Hippocampal formation (tissue), 2 donors: ENCODE results near the gene STK25.
"Not testable (repeated sequence)": the region's sequence is repeated elsewhere in the genome, so short reads cannot be mapped to it uniquely, and the experiment has no call there.

Experiments used
- DNase-seq, 2 donors: peaks; one replicate each; lab custom pipeline; 2025; lab: John Stamatoyannopoulos, UW

Gene STK25

DNA sequence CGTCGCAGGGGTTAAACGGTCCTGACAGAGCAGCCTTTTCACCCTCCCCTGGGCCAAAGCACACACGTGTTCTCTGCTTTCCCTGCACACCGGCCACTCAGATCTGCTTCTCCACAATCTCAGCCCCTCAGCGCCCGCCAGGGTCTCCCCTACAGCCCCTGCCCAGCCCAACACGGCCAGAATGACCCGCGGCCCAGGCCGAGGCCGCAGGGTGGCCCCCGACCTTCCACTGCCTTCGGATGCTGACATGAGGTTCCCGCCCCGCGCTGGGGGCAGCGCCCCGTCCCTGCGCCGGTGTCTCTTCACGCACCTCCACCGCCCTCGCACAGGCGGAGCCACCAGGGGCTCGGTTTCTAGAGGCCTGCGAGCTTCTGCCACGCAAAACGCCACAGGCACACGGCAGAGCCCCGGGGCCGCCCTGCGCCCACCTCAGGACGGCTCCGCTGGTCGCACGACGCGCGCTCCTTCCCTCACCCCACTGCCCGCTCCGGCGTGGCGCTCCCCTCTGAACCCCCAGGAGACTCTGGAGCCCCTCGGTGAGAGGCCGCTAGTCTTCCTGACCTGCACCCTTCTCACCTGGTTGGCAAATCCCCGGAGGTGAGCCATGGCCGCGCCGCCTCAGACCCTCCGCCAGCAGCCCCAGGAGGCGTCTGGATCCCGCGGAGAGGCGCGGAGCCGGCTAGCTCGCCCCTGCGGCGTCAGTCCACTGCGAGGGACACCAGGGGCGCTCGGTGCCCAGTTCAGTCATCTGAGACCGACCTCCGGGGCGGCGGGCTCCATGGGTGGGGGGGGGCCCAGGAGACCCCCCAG lies 749 bp downstream of the STK25 start:
- DNase-seq, result no peak

- no peak for DNase-seq
Observed at GRCh38 chr2:241506793-241507429, 1.5 kb downstream of the STK25 start.

DNA sequence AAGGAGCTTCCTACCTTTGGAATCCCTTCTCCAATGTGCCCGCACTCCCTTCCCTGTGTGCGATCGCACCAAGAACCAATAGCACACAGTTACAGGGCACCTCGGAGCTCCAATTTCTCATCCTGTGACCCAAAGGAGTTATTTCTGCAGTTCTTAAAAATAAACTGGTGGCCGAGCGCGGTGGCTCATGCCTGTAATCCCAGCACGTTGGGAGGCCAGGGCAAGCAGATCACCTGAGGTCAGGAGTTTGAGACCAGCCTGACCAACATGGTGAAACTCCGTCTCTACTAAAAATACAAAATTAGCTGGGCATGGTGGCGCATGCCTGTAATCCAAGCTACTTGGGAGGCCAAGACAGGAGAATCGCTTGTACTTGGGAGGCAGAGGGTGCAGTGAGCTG lies 2.1 kb downstream of the STK25 start:
- not testable (repeated sequence) for DNase-seq

- DNase-seq, result no peak
Observed at GRCh38 chr2:241505781-241506201, 2.6 kb downstream of the STK25 start.

- DNase-seq, result no peak
Observed at GRCh38 chr2:241505086-241505780, 3.2 kb downstream of the STK25 start.

DNA sequence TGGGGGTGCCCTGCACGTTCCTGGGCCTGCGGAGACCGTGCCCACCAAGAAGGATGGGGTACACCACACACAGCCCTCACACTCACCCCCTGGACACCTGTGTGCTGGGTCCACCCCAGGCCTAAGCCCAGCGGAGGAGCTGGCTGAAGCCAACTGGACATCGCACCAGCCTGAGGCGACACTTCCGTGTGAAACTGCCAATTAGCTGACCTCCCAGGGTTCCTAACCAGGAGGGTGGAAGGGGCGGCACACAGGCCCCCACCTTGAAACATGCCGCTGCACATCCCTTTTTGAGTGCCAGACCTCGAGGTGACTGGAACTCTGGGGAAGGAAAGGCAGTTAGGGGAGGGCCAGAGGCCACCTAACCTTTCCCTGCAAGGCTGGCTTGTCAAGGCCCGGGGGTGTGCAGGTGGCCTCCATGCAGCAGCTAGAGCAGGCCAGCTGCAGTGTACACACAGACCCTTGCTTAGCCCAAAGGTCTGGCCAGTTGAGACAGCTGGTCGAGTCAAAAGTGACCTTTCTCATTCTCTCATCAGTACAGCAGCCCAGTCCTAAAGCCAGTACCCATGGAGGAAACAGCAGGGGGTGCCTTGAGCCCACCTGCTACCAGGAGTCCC lies 4.5 kb downstream of the STK25 start:
- no peak for DNase-seq

GRCh38 chr2:241502281-241502680 lies 6.1 kb downstream of the STK25 start:
- DNase-seq, result no peak

DNA sequence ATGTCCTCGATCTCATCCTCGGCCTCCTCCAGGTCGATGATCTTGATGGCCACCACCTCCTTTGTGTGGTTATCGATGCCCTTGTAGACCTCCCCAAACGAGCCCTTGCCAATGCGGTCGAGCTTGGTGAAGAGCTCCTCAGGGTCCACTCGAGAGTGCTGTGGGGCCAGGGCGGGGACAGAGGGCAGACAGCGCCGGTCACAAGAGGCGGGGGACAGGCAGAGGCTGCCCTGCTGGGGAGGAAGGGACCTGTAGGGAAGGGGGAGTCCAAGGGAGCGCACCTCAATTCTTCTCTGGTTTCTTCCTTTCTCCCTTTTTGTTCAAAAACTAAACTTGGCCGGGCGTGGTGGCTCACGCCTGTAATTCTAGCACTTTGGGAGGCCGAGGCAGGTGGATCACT lies 6.8 kb downstream of the STK25 start:
- no peak for DNase-seq

DNA sequence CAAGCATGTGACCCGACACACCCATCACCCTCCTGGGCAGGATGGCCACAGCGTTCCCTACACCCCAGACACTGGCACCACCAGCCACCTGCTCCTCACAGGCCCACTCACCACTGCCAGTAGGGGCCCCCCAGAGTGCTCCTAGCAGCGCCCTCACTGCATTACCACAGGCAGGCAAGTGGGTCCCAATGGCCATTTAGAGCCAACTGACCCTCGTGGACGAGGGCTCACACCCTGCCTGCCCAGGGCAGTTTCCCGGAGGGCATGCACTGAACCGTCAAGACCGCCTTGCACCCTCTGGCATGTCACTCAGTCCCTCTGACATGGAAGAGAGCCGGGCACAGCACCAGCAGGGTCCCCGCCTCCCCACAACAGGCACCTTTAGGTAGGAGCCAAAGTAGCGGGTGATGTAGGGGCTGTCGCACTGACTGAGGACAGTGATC lies 7.3 kb downstream of the STK25 start:
- DNase-seq, result no peak

- DNase-seq, result no peak
Observed at GRCh38 chr2:241500431-241500975, 7.9 kb downstream of the STK25 start.

DNA sequence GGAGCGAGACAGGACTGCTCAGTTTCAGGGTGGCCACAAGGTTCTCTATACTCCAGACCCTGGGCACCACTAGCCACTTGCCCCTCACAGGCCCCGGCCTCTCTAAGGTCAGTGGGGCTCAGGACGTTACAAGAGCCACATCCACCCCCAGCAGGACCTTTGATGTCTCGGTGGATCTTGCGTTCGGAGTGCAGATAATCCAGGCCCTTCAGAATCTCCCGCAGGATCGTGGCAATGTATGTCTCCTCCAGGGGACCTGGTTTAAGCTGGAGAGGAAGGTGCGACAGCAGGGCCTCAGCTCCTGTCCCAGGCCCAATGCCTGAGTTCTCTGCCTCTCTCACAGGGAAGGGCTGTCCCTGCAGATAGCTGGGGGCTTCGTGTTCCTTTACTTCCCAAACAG lies 8.4 kb downstream of the STK25 start:
- DNase-seq, result no peak

DNA sequence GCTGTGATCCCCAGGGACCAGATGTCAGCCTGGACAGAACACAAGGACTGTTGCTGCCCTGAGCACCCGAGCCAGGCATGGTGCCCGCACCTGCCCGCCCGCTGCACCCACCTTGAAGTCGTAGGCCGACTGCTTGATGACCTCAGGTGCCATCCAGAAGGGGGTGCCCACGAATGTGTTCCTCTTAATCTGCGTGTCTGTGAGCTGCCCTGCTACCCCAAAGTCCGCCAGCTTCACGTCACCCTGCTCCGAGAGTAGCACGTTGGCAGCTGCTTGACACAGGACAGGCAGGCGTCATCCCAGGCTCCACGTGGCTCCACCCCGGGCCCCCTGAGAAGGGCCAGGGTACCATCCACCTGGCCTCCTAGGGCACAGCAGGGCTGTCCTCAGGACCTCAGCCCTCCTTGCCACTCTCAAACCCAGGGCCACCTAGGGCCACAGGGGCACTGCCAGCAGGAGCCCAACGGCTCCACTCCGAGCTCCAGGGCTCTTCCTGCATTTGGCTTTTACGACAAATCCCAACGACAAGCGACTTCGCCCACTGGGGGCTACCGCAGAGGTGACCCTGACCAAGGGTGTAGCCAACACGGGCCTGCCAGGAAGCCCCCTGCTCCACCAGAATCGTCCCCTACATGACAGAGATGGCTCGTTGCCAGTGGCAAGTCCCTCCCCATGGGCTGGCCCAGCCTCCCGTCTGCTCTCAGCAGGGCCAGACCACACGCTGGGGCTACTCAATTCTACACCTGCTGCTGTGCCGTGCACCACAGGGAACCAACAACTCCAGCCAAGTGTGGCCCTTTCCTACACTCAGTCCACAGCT lies 9.0 kb downstream of the STK25 start:
- DNase-seq, result no peak

DNA sequence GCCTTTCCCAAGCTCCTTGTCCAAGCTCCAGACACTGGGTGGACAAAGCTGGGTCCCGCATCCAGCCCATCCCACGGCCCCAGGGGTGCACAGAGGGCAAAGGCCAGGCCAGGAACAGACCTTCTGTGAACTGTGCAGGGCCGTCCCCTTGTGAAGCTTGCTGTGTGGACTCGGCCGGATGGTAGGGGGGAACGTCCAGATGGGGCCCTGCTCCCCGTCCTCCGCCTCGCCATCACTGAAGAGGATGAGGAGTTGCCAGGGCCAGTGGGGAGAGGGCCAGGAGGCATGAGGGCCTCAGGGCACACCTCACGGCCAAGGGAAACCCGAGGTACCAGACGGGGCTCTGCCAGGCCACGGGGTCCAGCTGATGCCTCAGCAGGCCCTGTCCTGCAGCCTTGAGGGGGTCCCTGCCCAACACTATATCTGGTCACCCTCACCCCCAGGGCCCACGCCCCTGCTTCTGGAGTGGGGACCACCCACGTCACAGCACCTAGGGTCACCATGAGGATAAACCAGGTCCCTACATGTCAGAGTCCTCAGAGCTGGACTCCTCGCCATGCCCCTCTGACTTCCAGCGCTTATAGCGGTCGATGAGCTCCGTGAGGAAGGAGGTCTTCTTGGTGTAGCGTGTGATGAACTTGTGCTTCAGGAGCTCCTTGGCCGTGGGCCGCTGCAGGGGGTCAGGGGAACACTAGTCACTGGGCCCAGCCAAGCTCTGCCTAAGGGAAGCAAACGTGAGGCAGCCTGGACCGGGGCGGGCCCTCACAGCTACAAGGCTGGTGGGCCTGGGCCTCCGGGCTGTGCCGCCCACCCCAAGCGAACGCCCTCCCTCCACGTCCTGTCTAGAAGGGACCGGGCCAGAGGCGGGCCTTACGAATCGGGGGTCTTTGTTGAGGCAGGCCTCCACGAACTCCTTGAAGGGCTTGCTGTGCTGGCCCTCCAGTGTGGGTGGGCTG lies 10.0 kb downstream of the STK25 start:
- no peak for DNase-seq

DNA sequence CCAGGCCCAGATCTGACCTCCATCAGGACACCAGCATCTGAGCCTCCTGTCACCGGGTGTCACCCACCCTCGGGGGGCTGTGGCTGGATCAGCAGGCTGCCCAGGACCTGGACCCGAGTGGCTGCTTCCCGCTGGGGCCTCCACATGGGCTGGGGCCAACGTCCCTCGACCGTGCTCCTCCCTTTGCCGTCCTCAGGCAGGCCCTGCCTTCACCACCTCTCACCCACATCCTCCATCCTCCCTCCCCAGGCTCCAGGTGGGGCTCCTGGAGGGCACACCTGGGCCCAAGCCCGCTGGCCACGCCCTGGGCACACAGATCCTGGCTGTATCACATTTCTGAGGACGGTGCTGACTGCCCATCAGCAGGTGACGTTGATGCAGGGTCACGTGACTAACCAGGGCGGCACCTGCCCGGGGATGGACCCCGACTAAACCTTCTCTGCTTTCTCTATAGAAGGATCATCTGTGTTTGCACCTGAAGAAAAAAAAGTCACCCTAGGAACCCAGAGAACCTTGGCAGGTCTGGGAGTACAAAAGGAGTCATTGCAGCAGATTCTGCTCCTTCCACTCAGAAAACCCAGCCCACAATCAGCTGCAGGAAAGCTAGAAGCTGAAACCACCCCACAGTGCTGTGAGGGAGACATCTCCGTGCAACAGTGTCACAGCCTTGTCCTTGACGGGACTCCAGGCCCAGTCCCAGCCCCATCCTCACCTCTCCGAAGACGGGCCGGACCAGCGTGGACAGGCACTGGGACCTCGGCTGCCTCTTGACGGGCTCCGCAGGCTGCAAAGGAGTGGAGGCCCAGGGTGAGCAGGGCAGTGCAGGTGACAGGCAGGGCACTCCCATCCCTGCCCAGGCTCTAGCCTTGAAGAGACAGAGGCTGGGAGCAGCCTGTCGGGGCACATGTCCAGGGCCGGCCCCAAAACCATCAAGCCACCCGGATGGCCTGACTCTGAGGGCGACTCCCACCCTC lies 11.2 kb downstream of the STK25 start:
- no peak for DNase-seq

- no peak for DNase-seq
Observed at GRCh38 chr2:241496003-241496707, 12.2 kb downstream of the STK25 start.

GRCh38 chr2:241495172-241496002 lies 13.0 kb downstream of the STK25 start:
- no peak for DNase-seq

DNA sequence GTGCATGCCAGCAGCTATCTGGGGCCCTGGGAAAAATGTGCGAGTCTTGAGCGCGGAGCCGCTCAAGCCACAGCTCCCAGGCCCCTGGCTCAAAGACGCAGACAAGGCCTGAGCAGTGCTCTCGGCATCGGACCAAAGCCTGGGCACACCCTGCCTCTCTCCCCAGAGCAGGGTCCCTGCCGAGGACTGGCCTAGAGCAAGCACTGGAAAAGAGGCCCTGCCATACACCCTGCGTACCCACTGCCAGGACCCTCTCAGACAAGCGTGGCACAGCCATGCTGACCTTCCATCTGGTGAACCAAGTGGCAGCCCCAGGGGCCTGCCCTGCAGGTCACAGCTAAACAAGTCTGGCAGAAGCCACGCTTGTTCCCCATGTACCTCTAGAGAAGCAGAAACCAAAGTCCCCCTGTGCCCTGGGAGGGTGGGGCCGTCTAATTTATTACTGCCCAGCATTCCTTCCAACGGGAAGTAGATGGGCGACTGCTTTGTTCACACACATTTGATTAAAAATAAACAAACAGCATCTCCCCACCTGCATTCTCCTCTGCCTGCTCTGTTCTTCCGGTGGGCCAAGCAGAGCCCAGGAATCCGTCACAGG lies 14.0 kb downstream of the STK25 start:
- no peak for DNase-seq
